GM12878 (cell line): ENCODE results near the gene CDCA3. TPM values are rescaled to one million over a fixed set of nuclear protein-coding genes. Genes with fewer than 3 reads are reported as not detected.

Experiments
- ATAC-seq: fragments of 200-7000 bp; cut with Tn5 transposase; 3 replicates; pipeline ENCODE4 v1.9.1; 2020; ENCODE audit warnings: mild to moderate bottlenecking, moderate library complexity
- BruUV-seq: library from RNA; stranded (reverse); fragments of 400-500 nt; replicated peaks from 2 replicates; lab custom pipeline; 2021; lab: Mats Ljungman, UMichigan
- CTCF ChIA-PET: fragments of 300-600 bp; sonication (Branson Sonifier 250); formaldehyde crosslinking; extraction: SDS; loops from one replicate; lab custom pipeline; 2021; ENCODE audit warnings: inconsistent platforms; lab: Yijun Ruan, JAX
- POLR2A ChIA-PET: fragments of 350-600 bp; formaldehyde crosslinking; extraction: SDS; loops from one replicate; lab custom pipeline; 2021; ENCODE audit warnings: inconsistent platforms; lab: Charles Lee
- RAD21 ChIA-PET: fragments of 300-600 bp; sonication (Branson Sonifier 250); formaldehyde crosslinking; loops from one replicate; lab custom pipeline; 2023; ENCODE audit warnings: antibody characterized with exemption; ENCODE audit not compliant: unreplicated experiment; lab: Charles Lee
- SMC1A ChIA-PET: fragments of 300-600 bp; sonication (Branson Sonifier 250); formaldehyde crosslinking; loops from one replicate; lab custom pipeline; 2023; ENCODE audit not compliant: unreplicated experiment, uncharacterized antibody; lab: Charles Lee
- DNase-seq: peaks from one replicate; pipeline ENCODE4 v3.0.0-alpha.2; 2011; ENCODE audit warnings: low read depth, low spot score
- FAIRE-seq: peaks from 3 replicates; lab custom pipeline; 2011; peaks lifted over from hg19 to GRCh38; lab: Jason Lieb, UNC
- H2AFZ ChIP-seq: 2 replicates; pipeline ENCODE4 v1.6.0; 2011; ENCODE audit warnings: low read depth, low read length, control low read depth; ENCODE audit not compliant: control insufficient read depth
- H3K27ac ChIP-seq: 2 replicates; pipeline ENCODE4 v1.5.1; 2011; ENCODE audit warnings: control low read depth; ENCODE audit not compliant: control insufficient read depth, insufficient read depth
- H3K27me3 ChIP-seq, 2 experiments: replicated peaks in 1 of 2; 2 replicates each; pipeline versions ENCODE4 v1.6.0 to v1.6.1; 2011; ENCODE audit warnings: low read length in 1 of 2; ENCODE audit not compliant: control insufficient read depth in 2 of 2, insufficient read depth in 2 of 2
- H3K36me3 ChIP-seq, 2 experiments: 2 replicates each; pipeline ENCODE4 v1.5.1; 2011; ENCODE audit warnings: low read length in 1 of 2; ENCODE audit not compliant: control insufficient read depth in 2 of 2, insufficient read depth in 2 of 2
- H3K4me1 ChIP-seq: 2 replicates; pipeline ENCODE4 v1.6.1; 2011; ENCODE audit warnings: mild to moderate bottlenecking, low read length, moderate library complexity, mixed read lengths; ENCODE audit not compliant: control insufficient read depth, insufficient read depth
- H3K4me2 ChIP-seq: 2 replicates; pipeline ENCODE4 v1.6.0; 2011; ENCODE audit warnings: control low read depth; ENCODE audit not compliant: control insufficient read depth, insufficient read depth
- H3K4me3 ChIP-seq: fragments of 200-600 bp; sonication (generic); 2 replicates; pipeline ENCODE4 v1.5.1; 2016
- H3K79me2 ChIP-seq: 2 replicates; pipeline ENCODE4 v1.6.0; 2011; ENCODE audit warnings: low read length; ENCODE audit not compliant: control insufficient read depth, insufficient read depth
- H3K9ac ChIP-seq: 2 replicates; pipeline ENCODE4 v1.8.0; 2011; ENCODE audit warnings: low read length, control low read depth, mixed read lengths; ENCODE audit not compliant: control insufficient read depth, insufficient read depth
- H3K9me3 ChIP-seq: replicated peaks from 3 replicates; pipeline ENCODE4 v1.5.1; 2011; ENCODE audit warnings: mild to moderate bottlenecking, low read length; ENCODE audit not compliant: control insufficient read depth, insufficient read depth
- H4K20me1 ChIP-seq: 2 replicates; pipeline ENCODE4 v1.6.0; 2011; ENCODE audit not compliant: control insufficient read depth, insufficient read depth
- E2F8 ChIP-seq: fragments of 450-650 bp; IDR thresholded peaks from 2 replicates; pipeline ENCODE4 v1.6.1; 2018; ENCODE audit warnings: mild to moderate bottlenecking, low read depth, moderate library complexity; ENCODE audit not compliant: partially characterized antibody
- EZH2 ChIP-seq: IDR thresholded peaks from 2 replicates; pipeline ENCODE4 v1.6.1; 2012; ENCODE audit warnings: low read depth, mild to moderate bottlenecking, control low read depth, inconsistent platforms, low read length, borderline replicate concordance; ENCODE audit not compliant: control insufficient read depth
- NFXL1 ChIP-seq: fragments of 450-650 bp; IDR thresholded peaks from 2 replicates; pipeline ENCODE4 v1.6.1; 2017; ENCODE audit warnings: antibody characterized with exemption, mild to moderate bottlenecking, borderline replicate concordance
- PAX8 ChIP-seq: fragments of 450-650 bp; IDR thresholded peaks from 2 replicates; pipeline ENCODE4 v1.6.1; 2017; ENCODE audit warnings: mild to moderate bottlenecking, moderate library complexity
- PKNOX1 ChIP-seq: fragments of 450-650 bp; IDR thresholded peaks from 2 replicates; pipeline ENCODE4 v1.6.1; 2016; ENCODE audit warnings: mild to moderate bottlenecking
- PRDM15 ChIP-seq: fragments of 450-650 bp; formaldehyde crosslinking; IDR thresholded peaks from 2 replicates; pipeline ENCODE4 v1.4.0; 2020; ENCODE audit warnings: mild to moderate bottlenecking, moderate library complexity
- RELA ChIP-seq: fragments of 450-650 bp; IDR thresholded peaks from 2 replicates; pipeline ENCODE4 v1.8.0; 2014; ENCODE audit warnings: borderline replicate concordance; ENCODE audit not compliant: partially characterized antibody
- SMC3 ChIP-seq: IDR thresholded peaks from 2 replicates; pipeline ENCODE4 v1.6.1; 2011; ENCODE audit warnings: low read length, improper control_type of control experiment, borderline replicate concordance
- YBX1 ChIP-seq: fragments of 450-650 bp; IDR thresholded peaks from 2 replicates; pipeline ENCODE4 v1.6.1; 2016; ENCODE audit warnings: antibody characterized with exemption
- ZNF384 ChIP-seq: IDR thresholded peaks from 2 replicates; pipeline ENCODE4 v1.6.1; 2012; ENCODE audit warnings: low read depth, mild to moderate bottlenecking, low read length, improper control_type of control experiment, borderline replicate concordance
- WGBS: methylation state at CpG from one replicate; pipeline ENCODE4 v1.1.6; 2016; ENCODE audit warnings: low lambda C conversion rate; ENCODE audit not compliant: insufficient replicate concordance, insufficient coverage; ENCODE audit errors: missing lambda C conversion rate; 5-methylcytosine and 5-hydroxymethylcytosine counted together
- in situ Hi-C: fragments of 300-500 bp; cut with MboI; formaldehyde crosslinking; loops from 9 replicates; pipeline ENCODE4 v1.14.3; 2018; ENCODE audit warnings: mixed read lengths
- intact Hi-C: fragments of 100-400 bp; cut with micrococcal nuclease; formaldehyde crosslinking; loops from one replicate; pipeline ENCODE4 v1.14.2; 2022; ENCODE audit not compliant: unreplicated experiment
- polyA plus RNA-seq, 11 experiments: library from polyadenylated mRNA; depleted of rRNA in 4 of 11; unstranded in 6 of 11; stranded (reverse) in 5 of 11; fragments of >200 nt; fragmentation: Nextera tagmentation in 4 of 11; fragmentation: Illumina TruSeq in 1 of 11; extraction: Ambion mirVana in 4 of 11; extraction: Trizol in 1 of 11; gene quantifications; 1 replicate in 1 of 11; 2 replicates in 10 of 11; pipeline versions ENCODE4 v1.2.1 to v1.2.3, GENCODE V29; 2011 to 2016; ENCODE audit warnings: inconsistent platforms in 2 of 11, missing spikeins in 2 of 11, low read depth in 1 of 11
- total RNA-seq, 4 experiments: library from RNA; depleted of rRNA in 3 of 4; stranded (reverse); fragments of >200 nt in 3 of 4; fragmentation: Illumina TruSeq in 1 of 4; extraction: Trizol in 1 of 4; gene quantifications; 2 replicates each; pipeline versions ENCODE4 v1.2.1 to v1.2.3, GENCODE V29; 2013 to 2021

Gene CDCA3
- total and polyA plus RNA-seq, 10 of the 15 experiments (the other 5 are each of a cell fraction or from before 2014, with no cell fraction given): 34.5 to 148 (median 97.4) TPM

GRCh38 chr12:6851921-6852650 lies 1.0 kb upstream of the CDCA3 start, which contains the start of gene USP5:
TSS of gene USP5 (plus strand) at chr12:6852150. CDS start at chr12:6852180, 30 bp downstream.
- H3K4me2 ChIP-seq: peak within 1 kb of the TSS; percentile 96
- H3K4me1 ChIP-seq: peaks cover 28% of the 10 kb centered on the region
- peaks cover 41% of the 10 kb centered on the region for H3K79me2 ChIP-seq
- H3K9ac ChIP-seq: peak within 1 kb of the TSS; percentile 71
- ChIA-PET RAD21 (interaction anchor here (0.5 to 5.6 kb wide), 24 partner anchors 10 to 320 kb away, joined by 3 to 42 read pairs (median 4); partner anchors contain the start of genes C12orf57, COPS7A, LPAR5 and MLF2), CTCF (interaction anchor here (0.6 to 9.9 kb wide), 16 partner anchors 17 to 315 kb away, joined by 3 to 173 read pairs (median 4); partner anchors contain the start of genes C1RL, COPS7A, MLF2 and PTPN6), SMC1A (interaction anchor here (0.6 to 5.0 kb wide), 17 partner anchors 11 to 407 kb away, joined by 3 to 42 read pairs (median 6); partner anchors contain the start of genes CD27, COPS7A, GNB3 and MLF2), POLR2A (interaction anchor here (0.5 to 8.9 kb wide), 36 partner anchors 9 to 261 kb away, joined by 3 to 84 read pairs (median 4); partner anchors contain the start of genes C12orf57, C1RL, COPS7A and LAG3)
- intact Hi-C loops: loop anchor here (1.0 to 5.0 kb wide), 2 partner anchors 39 to 165 kb away; partner anchors contain the start of gene ZNF384
- TSS peak; percentile 81 for BruUV-seq
- ATAC-seq (peak; percentile 87), FAIRE-seq (no peak), DNase-seq (peak; percentile 99)
- WGBS: under 1% methylated on average over 65 of the region's 65 CpGs
- H3K9me3 ChIP-seq: no peaks in the 10 kb centered on the region
- H4K20me1 ChIP-seq: no peaks in the 10 kb centered on the region
- H3K27ac ChIP-seq: peak within 1 kb of the TSS; percentile 84
- peak within 1 kb of the TSS; percentile 82 for H3K4me3 ChIP-seq
- H3K27me3 ChIP-seq: no peaks in the 10 kb centered on the region
- H3K36me3 ChIP-seq: peaks cover 10 to 22% of the 10 kb centered on the region in 2 experiments
- H2AFZ ChIP-seq: peak within 1 kb of the TSS; percentile 97
- in situ Hi-C loops: no loop called here
- TF ChIP-seq PAX8: no peak
- TF ChIP-seq NFXL1: no peak
- TF ChIP-seq RELA: peak; percentile 81
- no peak for TF ChIP-seq SMC3
- no peak for TF ChIP-seq PRDM15 (CRISPR knock-in tag)
- no peak for TF ChIP-seq EZH2
- TF ChIP-seq E2F8: peak; percentile 82
- TF ChIP-seq YBX1: no peak
- TF ChIP-seq PKNOX1: peak; percentile 98
- no peak for TF ChIP-seq ZNF384
